Kasumi-1 (cell line): ENCODE measurements around the gene RAB11FIP4.
A peak's percentile ranks its signal among the peaks of the same experiment; 100 is the strongest.

Source experiments
- DNase-seq, 2 experiments: peaks; one replicate each; lab custom pipeline; 2025; lab: John Stamatoyannopoulos, UW

RAB11FIP4 gene

GRCh38 chr17:31386542-31387075 is 4.9 kb upstream of the RAB11FIP4 start:
- DNase-seq: no peak

- no peak for DNase-seq
These were observed 4.0 kb upstream of the RAB11FIP4 start for GRCh38 chr17:31387438-31387837.

GRCh38 chr17:31388351-31388750 is 3.1 kb upstream of the RAB11FIP4 start:
- DNase-seq: no peak

- peak; percentile 5 to 41 for DNase-seq
These were observed 2.5 kb upstream of the RAB11FIP4 start for GRCh38 chr17:31388770-31389656.

GRCh38 chr17:31389657-31390381 is 1.7 kb upstream of the RAB11FIP4 start:
- DNase-seq: no peak

- DNase-seq: no peak
These were observed 1.1 kb upstream of the RAB11FIP4 start for GRCh38 chr17:31390426-31390747.

GRCh38 chr17:31390748-31391495 is 553 bp upstream of the RAB11FIP4 start:
- no peak for DNase-seq

GRCh38 chr17:31392002-31392855 is 754 bp downstream of the RAB11FIP4 start:
- no peak for DNase-seq

- DNase-seq: no peak
These were observed 1.6 kb downstream of the RAB11FIP4 start for GRCh38 chr17:31392856-31393748.

- DNase-seq: no peak
These were observed 2.3 kb downstream of the RAB11FIP4 start for GRCh38 chr17:31393749-31394146.

GRCh38 chr17:31394544-31394943 is 3.1 kb downstream of the RAB11FIP4 start:
- DNase-seq: peak; percentile 58 to 79

GRCh38 chr17:31397256-31397939 is 5.9 kb downstream of the RAB11FIP4 start:
- no peak for DNase-seq

GRCh38 chr17:31398381-31399311 is 7.2 kb downstream of the RAB11FIP4 start:
- no peak for DNase-seq

GRCh38 chr17:31400481-31400950 is 9.0 kb downstream of the RAB11FIP4 start:
- no peak for DNase-seq

GRCh38 chr17:31401456-31402254 is 10.2 kb downstream of the RAB11FIP4 start:
- no peak for DNase-seq

GRCh38 chr17:31404028-31404949 is 12.8 kb downstream of the RAB11FIP4 start:
- peak; percentile 17 to 37 for DNase-seq
